GM11168 (cell line): Measurements from ENCODE around the gene ACTRT2.

ENCODE experiments used
- in situ Hi-C: fragments of 300-500 bp; cut with MboI; formaldehyde crosslinking; loops from one replicate; pipeline ENCODE4 v1.12.0; 2022; ENCODE audit warnings: low sequenced_read_pairs; ENCODE audit not compliant: unreplicated experiment

Gene ACTRT2

DNA sequence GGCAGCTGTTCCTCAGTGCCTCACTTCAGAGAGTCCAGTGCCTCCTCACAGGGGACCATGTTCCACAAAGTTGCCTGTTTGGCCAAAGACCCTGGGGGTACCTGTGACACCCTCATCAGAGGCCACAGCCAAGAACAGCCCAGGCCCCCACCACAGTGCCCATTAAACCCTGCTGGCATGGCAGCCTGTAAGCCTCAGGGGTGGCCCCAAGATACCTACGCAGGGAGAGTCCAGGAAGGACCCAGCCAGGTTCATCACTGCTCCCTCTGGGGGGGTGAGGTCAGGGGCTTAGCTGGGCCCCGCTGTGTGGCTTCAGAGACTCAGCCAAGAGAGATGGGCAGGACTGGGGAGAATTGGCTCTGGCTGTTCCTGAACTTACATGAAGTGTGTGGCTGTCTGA lies 28.6 kb downstream of the ACTRT2 start:
- in situ Hi-C loops, result no loop called here

- in situ Hi-C loops, result no loop called here
Measured at GRCh38 chr1:3050603-3051002, 29.3 kb downstream of the ACTRT2 start.

DNA sequence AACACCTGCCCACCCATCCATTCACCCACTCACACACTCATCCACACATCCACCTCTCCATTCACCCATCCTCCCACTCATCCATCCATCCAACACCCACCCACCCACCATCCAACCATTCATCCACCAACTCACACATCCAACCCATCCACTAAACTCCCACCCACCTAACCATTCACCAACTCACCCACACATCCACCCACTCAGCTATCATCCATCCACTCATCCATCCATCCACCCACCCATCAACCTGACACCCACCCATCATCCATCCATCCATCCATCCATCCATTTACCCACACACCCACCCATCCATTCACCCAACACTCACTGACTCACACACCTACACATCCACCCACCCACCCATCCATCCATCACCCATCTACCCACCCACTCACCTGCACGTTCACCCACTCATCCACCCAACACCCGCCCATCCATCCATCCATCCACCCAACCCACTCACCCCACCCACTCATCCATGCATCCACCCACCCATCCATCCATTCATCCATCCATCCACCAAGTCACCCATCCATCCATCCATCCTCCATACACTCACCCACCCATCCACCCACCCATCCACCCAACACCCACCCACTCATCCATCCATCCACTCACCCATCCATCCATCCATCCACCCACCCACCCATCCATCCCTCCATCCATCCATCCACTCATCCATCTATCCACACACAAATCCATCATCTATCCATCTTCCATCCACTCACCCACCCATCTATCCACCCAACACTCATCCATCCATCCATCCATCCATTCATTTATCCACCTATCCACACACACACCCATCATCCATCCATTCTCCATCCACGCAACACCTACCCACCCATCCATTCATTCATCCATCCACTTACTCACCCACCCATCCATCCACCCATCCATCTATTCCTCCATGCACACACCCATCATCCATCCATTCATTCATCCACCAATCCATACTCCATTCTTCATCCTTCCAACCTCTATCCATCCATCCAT lies 30.3 kb downstream of the ACTRT2 start:
- in situ Hi-C loops, result no loop called here

DNA sequence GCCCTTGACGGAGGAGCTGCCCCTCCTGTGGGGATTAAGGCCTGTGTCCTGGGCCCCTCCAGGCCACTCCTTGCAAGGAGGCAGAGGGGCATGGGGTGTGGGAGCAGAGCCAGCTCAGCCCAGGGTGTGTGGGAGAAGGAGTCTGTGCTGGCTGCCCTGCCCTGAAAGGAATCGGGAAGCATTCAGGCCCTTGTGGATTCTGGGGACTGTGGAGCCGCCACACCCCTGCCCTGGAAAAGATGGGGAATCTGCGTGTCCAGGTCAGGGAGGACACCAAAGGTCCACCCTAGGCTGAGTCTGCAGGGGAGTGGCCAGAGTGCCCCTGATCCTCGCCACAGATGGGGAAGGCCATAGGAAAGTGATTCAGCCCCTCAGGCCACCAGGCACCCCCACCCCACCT lies 31.2 kb downstream of the ACTRT2 start:
- in situ Hi-C loops, result no loop called here

DNA sequence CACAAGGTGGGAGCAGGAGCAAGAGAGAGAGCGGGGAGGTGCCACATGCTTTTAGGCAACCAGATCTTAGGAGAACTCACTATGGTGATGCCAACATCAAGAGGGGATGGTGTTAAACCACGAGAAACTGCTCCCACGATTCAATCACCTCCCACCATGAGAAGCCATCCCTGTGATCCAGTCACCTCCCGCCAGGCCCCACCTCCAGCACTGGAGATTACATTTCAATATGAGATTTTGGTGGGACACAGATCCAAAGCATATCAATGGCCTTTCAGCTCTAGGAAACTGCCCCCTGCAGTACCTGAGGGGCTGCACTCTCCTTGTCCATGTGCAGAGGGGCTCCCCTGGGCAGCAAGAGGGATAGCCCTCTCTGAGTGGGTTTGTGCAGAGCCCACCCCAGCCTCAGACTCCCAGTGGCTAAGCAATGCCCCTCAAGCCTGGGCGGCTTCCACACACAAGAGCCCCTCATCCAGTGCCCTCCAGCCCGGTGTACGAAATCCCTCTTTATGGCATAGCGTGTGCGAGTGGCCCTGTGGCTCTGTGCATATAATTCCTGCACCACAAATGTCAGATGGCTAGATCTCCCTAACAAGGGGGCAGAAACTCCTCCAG lies 32.2 kb downstream of the ACTRT2 start:
- in situ Hi-C loops, result no loop called here

GRCh38 chr1:3053986-3054385 lies 32.7 kb downstream of the ACTRT2 start:
- in situ Hi-C loops, result no loop called here

DNA sequence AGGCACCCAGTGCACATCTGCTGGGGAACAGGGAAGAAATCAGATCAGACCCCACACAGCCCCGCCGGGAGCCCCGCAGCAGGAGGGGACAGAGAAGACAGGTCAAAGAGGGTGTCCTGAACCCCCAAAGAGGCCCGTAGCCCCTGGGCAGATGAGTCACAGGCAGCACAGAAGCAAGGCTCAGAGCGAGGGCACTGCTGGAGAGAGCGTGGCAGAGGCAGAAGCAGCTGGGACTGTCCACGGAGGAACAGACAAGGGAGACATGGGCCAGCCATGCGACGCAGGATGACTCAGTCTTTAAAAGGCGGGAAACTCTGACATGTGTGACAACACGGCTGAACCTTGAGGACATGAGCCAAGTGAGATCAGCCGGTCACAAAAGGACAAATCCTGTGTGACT lies 33.2 kb downstream of the ACTRT2 start:
- in situ Hi-C loops, result no loop called here

DNA sequence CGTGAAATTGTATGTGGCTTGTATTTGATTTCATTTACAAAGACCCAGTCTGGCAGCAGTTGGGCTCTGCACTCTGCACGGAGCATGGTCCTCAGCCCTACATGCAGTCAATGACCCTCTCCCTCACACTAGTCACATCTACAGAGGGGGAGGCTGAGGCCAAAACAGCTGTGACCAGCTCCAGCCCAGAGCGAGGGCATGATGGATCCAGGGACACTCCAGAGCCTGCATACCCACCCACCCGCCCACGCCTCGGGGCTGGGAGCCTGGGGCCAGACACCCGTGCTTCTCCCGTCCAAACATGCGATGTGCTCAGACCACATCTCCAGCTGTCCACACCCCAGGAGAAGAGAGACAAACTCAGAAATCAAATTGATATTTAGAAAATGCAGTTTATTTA lies 33.8 kb downstream of the ACTRT2 start:
- in situ Hi-C loops, result no loop called here

DNA sequence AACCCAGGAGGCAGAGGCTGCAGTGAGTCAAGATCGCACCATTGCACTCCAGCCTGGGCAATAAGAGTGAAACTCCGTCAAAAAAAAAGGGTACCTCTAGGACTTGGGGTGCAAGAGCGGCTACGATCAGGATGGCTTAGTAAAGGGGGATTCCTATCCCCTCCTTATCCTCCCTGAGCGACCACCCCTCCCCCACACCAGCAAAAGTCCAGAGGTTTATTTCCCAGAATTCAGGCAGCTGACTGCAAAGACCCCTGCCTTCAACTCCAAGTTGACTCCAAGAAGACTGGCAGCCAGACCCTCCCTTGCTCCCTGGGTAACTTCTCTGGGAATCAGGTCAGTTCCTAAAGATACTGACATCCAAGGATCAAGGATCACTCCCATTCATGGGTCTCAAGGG lies 35.4 kb downstream of the ACTRT2 start:
- in situ Hi-C loops, result no loop called here

DNA sequence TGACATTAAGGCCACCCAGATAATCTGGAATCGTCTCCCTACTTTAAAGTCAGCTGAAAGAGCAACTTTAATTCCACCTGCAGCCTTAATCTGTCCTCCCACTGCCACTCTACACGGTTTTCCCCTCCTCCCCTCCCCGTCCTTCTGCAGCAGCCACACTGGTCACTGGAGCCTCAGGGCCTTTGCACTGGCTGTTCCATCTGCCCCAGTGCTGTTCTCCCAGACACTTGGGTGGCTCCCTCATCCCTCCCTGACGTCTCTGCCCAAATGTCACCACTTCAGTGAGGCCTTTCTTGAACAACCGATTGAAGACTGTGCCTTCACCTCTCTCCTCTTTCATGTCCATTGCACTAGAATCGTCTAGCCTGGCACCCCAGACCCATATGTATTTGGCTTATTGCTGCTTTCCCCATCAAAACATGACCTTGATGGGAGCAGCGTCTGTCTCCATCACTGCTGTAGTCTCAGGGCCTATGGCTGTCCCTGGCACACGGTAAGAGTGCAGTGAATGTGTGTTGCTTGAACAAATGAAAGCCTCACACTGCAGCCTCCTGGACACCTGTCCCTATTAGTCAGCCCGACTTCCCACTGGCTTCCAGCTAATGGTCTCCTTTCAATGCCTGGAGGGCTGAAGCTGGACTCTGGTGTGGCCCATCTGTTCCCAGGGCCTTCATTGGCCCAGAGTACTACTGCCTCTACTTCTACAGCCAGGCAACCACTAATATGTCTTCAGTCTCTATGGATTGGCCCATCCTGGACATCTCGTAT lies 37.2 kb downstream of the ACTRT2 start:
- in situ Hi-C loops, result no loop called here

- in situ Hi-C loops, result no loop called here
Measured at GRCh38 chr1:3060127-3060526, 38.9 kb downstream of the ACTRT2 start.

- in situ Hi-C loops, result no loop called here
Measured at GRCh38 chr1:3060601-3061551, 39.6 kb downstream of the ACTRT2 start.

DNA sequence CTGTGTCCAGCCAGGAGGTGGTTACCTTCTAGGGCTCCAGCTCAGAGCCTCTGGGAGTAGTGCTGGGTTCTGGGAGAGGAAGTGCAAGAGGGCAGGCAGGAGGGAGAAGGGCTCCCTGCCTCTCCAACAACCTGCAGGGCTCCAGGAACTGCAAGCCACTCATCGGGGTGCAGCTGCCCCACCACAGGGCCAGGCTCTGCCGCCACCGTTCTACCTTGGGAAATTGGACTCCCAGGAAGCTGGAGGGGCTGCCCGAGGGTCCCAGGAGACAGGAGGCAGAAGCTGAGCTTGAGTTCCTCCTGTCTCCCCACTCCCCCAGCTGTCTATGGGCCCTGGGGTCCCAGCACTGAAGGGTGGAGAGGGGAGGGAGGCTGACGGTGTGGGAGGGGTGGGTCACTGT lies 40.3 kb downstream of the ACTRT2 start:
- in situ Hi-C loops, result no loop called here

- in situ Hi-C loops, result no loop called here
Measured at GRCh38 chr1:3061981-3062615, 40.8 kb downstream of the ACTRT2 start.

- in situ Hi-C loops, result no loop called here
Measured at GRCh38 chr1:3062616-3063378, 41.5 kb downstream of the ACTRT2 start.

- in situ Hi-C loops, result no loop called here
Measured at GRCh38 chr1:3063379-3064295, 42.4 kb downstream of the ACTRT2 start.

- in situ Hi-C loops, result no loop called here
Measured at GRCh38 chr1:3064296-3064850, 43.1 kb downstream of the ACTRT2 start.
